H9 (cell line): ENCODE results near the gene SCUBE1. TPM values are rescaled to one million over a fixed set of nuclear protein-coding genes. Genes with fewer than 3 reads are reported as not detected.

ENCODE experiments used
- DNase-seq: peaks from one replicate; pipeline ENCODE4 v3.0.0-alpha.2; 2017
- H2AFZ ChIP-seq: one replicate; pipeline ENCODE4 v1.6.1; 2013; ENCODE audit warnings: mild to moderate bottlenecking, low read length, control low read depth, moderate library complexity
- H2AK5ac ChIP-seq: 2 replicates; pipeline ENCODE4 v1.6.1; 2013; ENCODE audit warnings: low read length, control low read depth, mixed read lengths; ENCODE audit not compliant: insufficient read length
- H2BK120ac ChIP-seq: one replicate; pipeline ENCODE4 v1.6.1; 2013; ENCODE audit warnings: low read depth, mild to moderate bottlenecking, low read length, control low read depth, inconsistent platforms; ENCODE audit not compliant: poor library complexity, severe bottlenecking
- H2BK12ac ChIP-seq: 2 replicates; pipeline ENCODE4 v1.6.1; 2013; ENCODE audit warnings: low read length, control low read depth, mixed read lengths, low read depth; ENCODE audit not compliant: insufficient read length
- H2BK15ac ChIP-seq: 2 replicates; pipeline ENCODE4 v1.6.1; 2013; ENCODE audit warnings: low read depth, low read length, control low read depth
- H2BK20ac ChIP-seq: one replicate; pipeline ENCODE4 v1.6.1; 2013; ENCODE audit warnings: low read depth, mild to moderate bottlenecking, low read length, control low read depth, inconsistent platforms; ENCODE audit not compliant: poor library complexity, severe bottlenecking
- H2BK5ac ChIP-seq: 2 replicates; pipeline ENCODE4 v1.6.1; 2013; ENCODE audit warnings: low read length, control low read depth, mixed read lengths; ENCODE audit not compliant: insufficient read length
- H3K14ac ChIP-seq: 2 replicates; pipeline ENCODE4 v1.6.1; 2013; ENCODE audit warnings: low read length, control low read depth; ENCODE audit not compliant: insufficient read depth
- H3K18ac ChIP-seq: 2 replicates; pipeline ENCODE4 v1.6.1; 2013; ENCODE audit warnings: low read depth, mild to moderate bottlenecking, mixed read lengths, low read length, control low read depth; ENCODE audit not compliant: insufficient read length
- H3K23ac ChIP-seq: 2 replicates; pipeline ENCODE4 v1.6.1; 2013; ENCODE audit warnings: low read length, control low read depth, mixed read lengths, low read depth; ENCODE audit not compliant: insufficient read length
- H3K23me2 ChIP-seq: 2 replicates; pipeline ENCODE4 v1.6.1; 2013; ENCODE audit warnings: low read depth, mild to moderate bottlenecking, mixed read lengths, low read length, control low read depth; ENCODE audit not compliant: insufficient read length, poor library complexity, severe bottlenecking
- H3K27ac ChIP-seq: 2 replicates; pipeline ENCODE4 v1.5.1; 2013; ENCODE audit warnings: low read length, control low read depth, mixed read lengths, low read depth; ENCODE audit not compliant: insufficient read length
- H3K27me3 ChIP-seq: 2 replicates; pipeline ENCODE4 v1.6.1; 2013; ENCODE audit warnings: low read length, control low read depth, inconsistent platforms; ENCODE audit not compliant: insufficient read depth
- H3K4ac ChIP-seq: 2 replicates; pipeline ENCODE4 v1.6.1; 2013; ENCODE audit warnings: low read depth, mild to moderate bottlenecking, control low read depth, inconsistent platforms, low read length, moderate library complexity
- H3K4me1 ChIP-seq: 2 replicates; pipeline ENCODE4 v1.6.1; 2013; ENCODE audit warnings: low read length, control low read depth, inconsistent platforms; ENCODE audit not compliant: insufficient read depth
- H3K4me2 ChIP-seq: 2 replicates; pipeline ENCODE4 v1.6.1; 2013; ENCODE audit warnings: low read length, control low read depth, mixed read lengths; ENCODE audit not compliant: insufficient read length, insufficient read depth
- H3K56ac ChIP-seq: 2 replicates; pipeline ENCODE4 v1.6.1; 2013; ENCODE audit warnings: low read depth, mild to moderate bottlenecking, mixed read lengths, low read length, control low read depth; ENCODE audit not compliant: insufficient read length
- H3K79me1 ChIP-seq: 2 replicates; pipeline ENCODE4 v1.6.1; 2013; ENCODE audit warnings: low read depth, mild to moderate bottlenecking, moderate library complexity, low read length, control low read depth, inconsistent platforms; ENCODE audit not compliant: insufficient read depth, poor library complexity, severe bottlenecking
- H3K79me2 ChIP-seq: 2 replicates; pipeline ENCODE4 v1.6.1; 2013; ENCODE audit warnings: low read length, control low read depth, inconsistent platforms; ENCODE audit not compliant: insufficient read depth
- H3K9ac ChIP-seq: 2 replicates; pipeline ENCODE4 v1.6.1; 2013; ENCODE audit warnings: low read length, control low read depth, mixed read lengths; ENCODE audit not compliant: insufficient read length; ENCODE audit errors: extremely low read depth
- H3K9me3 ChIP-seq: one replicate; pipeline ENCODE4 v1.6.1; 2013; ENCODE audit warnings: low read depth, low read length, inconsistent platforms; ENCODE audit not compliant: control insufficient read depth
- H3T11ph ChIP-seq: one replicate; pipeline ENCODE4 v1.6.1; 2013; ENCODE audit warnings: mild to moderate bottlenecking, low read length, control low read depth, inconsistent platforms
- H4K20me1 ChIP-seq: one replicate; pipeline ENCODE4 v1.6.1; 2013; ENCODE audit not compliant: control insufficient read depth, insufficient read length, insufficient read depth
- H4K5ac ChIP-seq: 2 replicates; pipeline ENCODE4 v1.6.1; 2013; ENCODE audit warnings: low read depth, mild to moderate bottlenecking, mixed read lengths, low read length, control low read depth; ENCODE audit not compliant: insufficient read length
- H4K8ac ChIP-seq: replicated peaks from 2 replicates; pipeline ENCODE4 v1.6.1; 2013; ENCODE audit warnings: low read length, control low read depth, mixed read lengths, low read depth; ENCODE audit not compliant: insufficient read length
- H4K91ac ChIP-seq: 2 replicates; pipeline ENCODE4 v1.6.1; 2013; ENCODE audit warnings: low read depth, mild to moderate bottlenecking, moderate library complexity, mixed read lengths, low read length, control low read depth; ENCODE audit not compliant: insufficient read length
- H3K27ac Mint-ChIP-seq, 3 experiments: 2 replicates in 2 of 3; 3 replicates in 1 of 3; pipeline ENCODE4 v1.8.0; 2020 to 2021; ENCODE audit warnings: mixed read lengths in 3 of 3, mild to moderate bottlenecking in 1 of 3, moderate library complexity in 1 of 3
- H3K27me3 Mint-ChIP-seq: 2 replicates; pipeline ENCODE4 v1.8.0; 2021; ENCODE audit warnings: low read depth, mild to moderate bottlenecking, moderate library complexity, mixed read lengths
- H3K36me3 Mint-ChIP-seq, 3 experiments: 2 replicates in 2 of 3; 3 replicates in 1 of 3; pipeline ENCODE4 v1.8.0; 2020 to 2021; ENCODE audit warnings: low read depth in 3 of 3, mixed read lengths in 3 of 3; ENCODE audit not compliant: insufficient read depth in 1 of 3
- H3K4me1 Mint-ChIP-seq, 2 experiments: 2 replicates each; pipeline ENCODE4 v1.8.0; 2020; ENCODE audit warnings: mixed read lengths in 2 of 2
- H3K4me3 Mint-ChIP-seq, 2 experiments: 2 replicates in 1 of 2; 3 replicates in 1 of 2; pipeline ENCODE4 v1.8.0; 2020 to 2021; ENCODE audit warnings: mild to moderate bottlenecking in 2 of 2, mixed read lengths in 2 of 2, moderate library complexity in 1 of 2
- H3K9me3 Mint-ChIP-seq, 2 experiments: 2 replicates in 1 of 2; 3 replicates in 1 of 2; pipeline ENCODE4 v1.8.0; 2020; ENCODE audit warnings: mild to moderate bottlenecking in 2 of 2, mixed read lengths in 2 of 2, moderate library complexity in 1 of 2
- WGBS: extraction: QIAGEN DNeasy Blood & Tissue Kit; methylation state at CpG from one replicate; pipeline ENCODE4 v1.1.7; 2013; ENCODE audit warnings: missing lambda C conversion rate, low lambda C conversion rate, mixed read lengths; ENCODE audit not compliant: insufficient read length; ENCODE audit errors: extremely low coverage; 5-methylcytosine and 5-hydroxymethylcytosine counted together
- total RNA-seq: library from RNA; stranded (reverse); gene quantifications from 2 replicates; pipeline ENCODE4 v1.2.1, GENCODE V29; 2021
- TF ChIP-seq, protein P1 (sequence below): fragments of 200-600 bp; sonication (generic); conservative IDR thresholded peaks from 3 replicates; pipeline ENCODE4 v1.8.0; 2021; ENCODE audit warnings: antibody characterized with exemption, mild to moderate bottlenecking

SCUBE1 gene
- total RNA-seq, 1 experiment from 2014 or later = 1.2 TPM

DNA sequence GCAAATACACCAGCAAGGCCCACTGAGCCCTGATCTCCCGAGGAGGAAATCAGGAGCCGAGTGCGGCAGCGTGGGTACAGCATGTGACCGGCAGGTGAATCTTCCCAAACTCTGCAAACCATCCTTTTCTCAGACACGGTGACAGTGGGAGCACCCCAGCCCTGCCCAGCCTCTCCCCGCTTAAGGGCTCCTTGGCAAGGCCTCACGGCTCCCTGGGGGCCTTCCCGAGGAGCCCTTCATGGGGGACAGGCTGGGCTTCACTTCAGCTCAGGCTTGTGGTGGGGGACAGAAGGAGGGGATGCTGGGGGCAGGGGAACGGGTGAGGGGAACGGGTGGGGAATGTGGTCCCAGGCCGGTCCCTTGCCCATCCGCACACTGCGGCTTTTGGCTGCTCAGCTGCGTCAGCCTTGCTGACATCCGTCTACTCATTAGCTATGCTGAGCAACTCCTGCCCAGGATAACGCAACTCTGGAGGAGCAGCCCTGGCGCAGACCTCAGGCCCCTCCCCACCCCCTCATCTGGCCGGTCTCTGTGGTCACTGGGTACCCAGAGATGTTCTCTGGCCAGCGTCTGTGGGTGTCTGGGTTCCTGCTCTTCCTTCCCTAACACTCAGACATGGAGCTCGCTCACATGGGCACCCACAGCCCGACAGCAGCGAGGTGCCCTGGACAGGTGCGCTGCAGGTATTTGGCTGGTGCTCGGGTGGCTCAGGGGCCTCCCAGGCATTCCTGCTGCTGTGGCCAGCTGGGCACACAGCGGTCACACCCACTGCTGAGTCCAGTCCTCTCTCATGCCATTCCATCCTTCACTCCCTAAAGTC lies 134.3 kb downstream of the SCUBE1 start:
- H3K4me2 ChIP-seq = no peak overlapping the region
- no peak for DNase-seq
- no peak overlapping the region for H2BK120ac ChIP-seq
- H3K56ac ChIP-seq = no peak overlapping the region
- no peak overlapping the region for H3K18ac ChIP-seq
- no peak overlapping the region for H3K14ac ChIP-seq
- H2BK5ac ChIP-seq = no peak overlapping the region
- Mint-ChIP-seq H3K27ac (no peak overlapping the region; a peak in 1 of 7 replicates), H3K4me1 (peaks cover 11 to 19% of the 10 kb centered on the region in 2 experiments; a peak in 3 of 4 replicates), H3K27me3 (no peaks in the 10 kb centered on the region; the same call in 1 of the 2 replicates), H3K9me3 (no peaks in the 10 kb centered on the region), H3K4me3 (no peak overlapping the region), H3K36me3 (no peaks in the 10 kb centered on the region)
- no peak overlapping the region for H3K4ac ChIP-seq
- H3K23me2 ChIP-seq = no peaks in the 10 kb centered on the region
- WGBS = no CpG with 5 or more reads among the region's 26 CpGs
- H4K91ac ChIP-seq = no peak overlapping the region
- no peak overlapping the region for H3K27ac ChIP-seq
- no peak overlapping the region for H3T11ph ChIP-seq
- no peak overlapping the region for H4K8ac ChIP-seq
- H3K23ac ChIP-seq = no peak overlapping the region
- H3K9me3 ChIP-seq = no peaks in the 10 kb centered on the region
- no peak overlapping the region for H2BK12ac ChIP-seq
- no peaks in the 10 kb centered on the region for H3K27me3 ChIP-seq
- no peaks in the 10 kb centered on the region for H4K20me1 ChIP-seq
- no peaks in the 10 kb centered on the region for H3K79me2 ChIP-seq
- H2BK15ac ChIP-seq = no peak overlapping the region
- H2BK20ac ChIP-seq = no peak overlapping the region
- H2AK5ac ChIP-seq = no peak overlapping the region
- no peak overlapping the region for H3K9ac ChIP-seq
- no peak overlapping the region for H4K5ac ChIP-seq
- TF ChIP-seq, protein P1, sequence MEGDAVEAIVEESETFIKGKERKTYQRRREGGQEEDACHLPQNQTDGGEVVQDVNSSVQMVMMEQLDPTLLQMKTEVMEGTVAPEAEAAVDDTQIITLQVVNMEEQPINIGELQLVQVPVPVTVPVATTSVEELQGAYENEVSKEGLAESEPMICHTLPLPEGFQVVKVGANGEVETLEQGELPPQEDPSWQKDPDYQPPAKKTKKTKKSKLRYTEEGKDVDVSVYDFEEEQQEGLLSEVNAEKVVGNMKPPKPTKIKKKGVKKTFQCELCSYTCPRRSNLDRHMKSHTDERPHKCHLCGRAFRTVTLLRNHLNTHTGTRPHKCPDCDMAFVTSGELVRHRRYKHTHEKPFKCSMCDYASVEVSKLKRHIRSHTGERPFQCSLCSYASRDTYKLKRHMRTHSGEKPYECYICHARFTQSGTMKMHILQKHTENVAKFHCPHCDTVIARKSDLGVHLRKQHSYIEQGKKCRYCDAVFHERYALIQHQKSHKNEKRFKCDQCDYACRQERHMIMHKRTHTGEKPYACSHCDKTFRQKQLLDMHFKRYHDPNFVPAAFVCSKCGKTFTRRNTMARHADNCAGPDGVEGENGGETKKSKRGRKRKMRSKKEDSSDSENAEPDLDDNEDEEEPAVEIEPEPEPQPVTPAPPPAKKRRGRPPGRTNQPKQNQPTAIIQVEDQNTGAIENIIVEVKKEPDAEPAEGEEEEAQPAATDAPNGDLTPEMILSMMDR = no peak
- H3K4me1 ChIP-seq = no peaks in the 10 kb centered on the region; the same call in 1 of the 2 replicates
- H3K79me1 ChIP-seq = no peaks in the 10 kb centered on the region
- H2AFZ ChIP-seq = no peak overlapping the region
